Trophoblast cell (in vitro differentiated cells and primary cell): ENCODE measurements around the gene UGT1A1.

Experiments used
- DNase-seq, 2 donors: peaks; one replicate each; pipeline ENCODE4 v3.0.0-alpha.2; 2016
- H2AFZ ChIP-seq: 2 replicates; pipeline ENCODE4 v1.6.1; 2013; ENCODE audit warnings: low read length, moderate library complexity, mild to moderate bottlenecking; ENCODE audit not compliant: insufficient read depth, poor library complexity
- H2AK5ac ChIP-seq: 2 replicates; pipeline ENCODE4 v1.6.1; 2013; ENCODE audit warnings: mild to moderate bottlenecking, low read length
- H2BK120ac ChIP-seq: 2 replicates; pipeline ENCODE4 v1.6.1; 2013; ENCODE audit warnings: low read length, mild to moderate bottlenecking, moderate library complexity; ENCODE audit not compliant: insufficient read depth, poor library complexity
- H2BK12ac ChIP-seq: 2 replicates; pipeline ENCODE4 v1.6.1; 2013; ENCODE audit warnings: mild to moderate bottlenecking, low read length, moderate library complexity
- H2BK5ac ChIP-seq: 2 replicates; pipeline ENCODE4 v1.6.1; 2013; ENCODE audit warnings: low read length, low read depth, moderate library complexity, mild to moderate bottlenecking; ENCODE audit not compliant: poor library complexity
- H3K14ac ChIP-seq: 2 replicates; pipeline ENCODE4 v1.6.1; 2013; ENCODE audit warnings: mild to moderate bottlenecking, low read length
- H3K18ac ChIP-seq: 2 replicates; pipeline ENCODE4 v1.6.1; 2013; ENCODE audit warnings: mild to moderate bottlenecking, low read length
- H3K23ac ChIP-seq: 2 replicates; pipeline ENCODE4 v1.6.1; 2013; ENCODE audit warnings: low read length
- H3K27ac ChIP-seq: 2 replicates; pipeline ENCODE4 v1.5.1; 2013; ENCODE audit warnings: low read depth, mild to moderate bottlenecking, inconsistent platforms, low read length, moderate library complexity
- H3K27me3 ChIP-seq: 2 replicates; pipeline ENCODE4 v1.6.1; 2013; ENCODE audit warnings: inconsistent platforms, mild to moderate bottlenecking, low read length, moderate library complexity; ENCODE audit not compliant: insufficient read depth
- H3K36me3 ChIP-seq, 2 experiments: 1 replicate in 1 of 2; 2 replicates in 1 of 2; pipeline ENCODE4 v1.6.1; 2013; ENCODE audit warnings: low read length in 2 of 2, mild to moderate bottlenecking in 2 of 2, moderate library complexity in 1 of 2; ENCODE audit not compliant: insufficient read depth in 2 of 2, control insufficient read depth in 1 of 2
- H3K4ac ChIP-seq: 2 replicates; pipeline ENCODE4 v1.6.1; 2013; ENCODE audit warnings: low read depth, mild to moderate bottlenecking, low read length, moderate library complexity
- H3K4me1 ChIP-seq, 2 experiments: 1 replicate in 1 of 2; 2 replicates in 1 of 2; pipeline ENCODE4 v1.6.1; 2013; ENCODE audit warnings: low read length in 2 of 2, mild to moderate bottlenecking in 2 of 2, moderate library complexity in 1 of 2; ENCODE audit not compliant: insufficient read depth in 2 of 2, control insufficient read depth in 1 of 2
- H3K4me2 ChIP-seq: 2 replicates; pipeline ENCODE4 v1.6.1; 2013; ENCODE audit warnings: inconsistent platforms, mild to moderate bottlenecking, low read length, moderate library complexity
- H3K4me3 ChIP-seq: 2 replicates; pipeline ENCODE4 v1.5.1; 2013; ENCODE audit warnings: mild to moderate bottlenecking, low read depth, low read length, inconsistent platforms
- H3K79me1 ChIP-seq: one replicate; pipeline ENCODE4 v1.6.1; 2013; ENCODE audit warnings: low read length
- H3K79me2 ChIP-seq: 2 replicates; pipeline ENCODE4 v1.6.1; 2013; ENCODE audit warnings: low read length, mild to moderate bottlenecking; ENCODE audit not compliant: control insufficient read depth, insufficient read depth, poor library complexity
- H3K9ac ChIP-seq: 2 replicates; pipeline ENCODE4 v1.6.1; 2013; ENCODE audit warnings: mild to moderate bottlenecking, low read length
- H3K9me3 ChIP-seq: 2 replicates; pipeline ENCODE4 v1.6.1; 2013; ENCODE audit warnings: low read depth, mild to moderate bottlenecking, control low read depth, inconsistent platforms, low read length; ENCODE audit not compliant: insufficient read depth
- H4K12ac ChIP-seq: 2 replicates; pipeline ENCODE4 v1.6.1; 2013; ENCODE audit warnings: low read depth, mild to moderate bottlenecking, low read length, moderate library complexity
- H4K8ac ChIP-seq: 2 replicates; pipeline ENCODE4 v1.6.1; 2013; ENCODE audit warnings: low read depth, mild to moderate bottlenecking, low read length, moderate library complexity
- H4K91ac ChIP-seq: one replicate; pipeline ENCODE4 v1.6.1; 2013; ENCODE audit warnings: low read depth, mild to moderate bottlenecking, low read length, moderate library complexity
- WGBS: extraction: QIAGEN DNeasy Blood & Tissue Kit; methylation state at CpG from one replicate; pipeline ENCODE4 v1.1.7; 2013; ENCODE audit warnings: missing lambda C conversion rate; ENCODE audit not compliant: insufficient read length, insufficient coverage; ENCODE audit errors: extremely low coverage; 5-methylcytosine and 5-hydroxymethylcytosine counted together

UGT1A1 gene

DNA sequence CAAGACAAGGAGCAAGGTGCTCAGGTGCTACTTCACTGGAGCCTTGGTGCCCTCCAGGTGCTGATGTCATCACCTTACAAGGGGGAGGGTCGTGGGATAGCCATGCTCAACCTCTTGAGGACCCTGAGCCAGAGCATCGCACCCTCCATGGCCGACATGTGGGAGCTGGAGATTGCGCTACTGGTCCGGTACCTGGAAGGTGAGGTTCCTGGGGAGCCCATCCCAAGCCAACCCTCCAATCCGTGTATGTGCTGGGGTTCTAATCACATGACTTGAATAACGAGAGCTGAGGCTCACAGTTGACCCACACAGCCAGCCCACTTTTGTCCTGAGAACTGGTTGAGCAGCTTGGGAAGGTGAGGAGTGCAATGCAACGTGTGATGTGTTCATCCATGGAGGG lies 43.9 kb downstream of the UGT1A1 start:
- Histone ChIP-seq H2BK120ac (no peak overlapping the region), H3K79me1 (no peaks in the 10 kb centered on the region), H2BK5ac (no peak overlapping the region), H3K14ac (no peak overlapping the region), H3K9ac (no peak overlapping the region), H3K4me3 (no peak overlapping the region), H3K18ac (no peak overlapping the region), H2AFZ (no peak overlapping the region), H3K9me3 (peaks cover 13% of the 10 kb centered on the region), H3K4me2 (no peak overlapping the region), H3K4ac (no peak overlapping the region), H3K27me3 (no peaks in the 10 kb centered on the region), H3K79me2 (no peaks in the 10 kb centered on the region), H3K4me1 (no peaks in the 10 kb centered on the region), H2BK12ac (no peak overlapping the region), H2AK5ac (no peak overlapping the region), H3K27ac (no peak overlapping the region), H4K91ac (no peak overlapping the region), H3K36me3 (no peaks in the 10 kb centered on the region), H4K12ac (no peak overlapping the region), H3K23ac (no peak overlapping the region), H4K8ac (no peak overlapping the region)
- DNase-seq = no peak
- WGBS = no CpG with 5 or more reads among the region's 8 CpGs

DNA sequence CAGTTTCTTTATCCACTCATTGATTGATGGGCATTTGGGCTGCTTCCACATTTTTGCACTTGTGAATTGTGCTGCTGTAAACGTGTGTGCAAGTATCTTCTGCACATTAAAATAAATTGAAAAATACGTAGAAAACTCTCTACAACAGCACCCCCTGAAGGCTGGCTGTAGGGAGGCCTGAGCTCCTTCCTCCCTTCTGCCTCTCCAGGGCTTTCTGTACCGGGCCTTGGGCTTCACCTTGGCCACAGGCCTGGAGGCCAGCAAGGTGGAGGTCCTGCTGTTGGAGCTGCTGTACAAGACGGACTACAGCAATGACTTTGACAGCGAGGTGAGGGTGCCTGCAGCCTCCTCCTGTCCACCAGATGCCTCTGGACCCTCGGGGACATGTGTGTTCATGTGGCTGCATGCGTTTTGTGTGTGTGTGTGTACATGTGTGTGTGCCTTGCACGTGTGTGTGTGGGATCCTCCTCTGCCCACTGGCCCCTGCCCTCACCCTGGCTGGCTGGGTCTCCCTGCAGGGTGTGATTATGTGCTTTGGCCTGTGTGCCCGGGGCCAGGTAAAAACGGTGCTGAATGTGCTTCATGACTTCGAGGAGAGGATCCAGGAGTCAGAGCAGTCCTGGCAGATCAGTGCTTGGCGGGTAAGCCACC lies 47.3 kb downstream of the UGT1A1 start:
- Histone ChIP-seq H3K9ac (no peak overlapping the region), H3K14ac (no peak overlapping the region), H2AK5ac (no peak overlapping the region), H3K4ac (no peak overlapping the region), H2BK120ac (no peak overlapping the region), H3K4me3 (peak overlapping the region; percentile 0), H3K27me3 (no peaks in the 10 kb centered on the region), H4K91ac (no peak overlapping the region), H2BK12ac (no peak overlapping the region), H3K23ac (no peak overlapping the region), H2BK5ac (no peak overlapping the region), H3K27ac (no peak overlapping the region), H3K9me3 (peaks cover 14% of the 10 kb centered on the region), H3K4me1 (no peaks in the 10 kb centered on the region), H3K18ac (no peak overlapping the region), H3K36me3 (no peaks in the 10 kb centered on the region), H3K79me2 (no peaks in the 10 kb centered on the region), H2AFZ (no peak overlapping the region), H4K12ac (no peak overlapping the region), H3K79me1 (no peaks in the 10 kb centered on the region), H4K8ac (no peak overlapping the region), H3K4me2 (no peak overlapping the region)
- no CpG with 5 or more reads among the region's 12 CpGs for WGBS
- peak in 1 of 2 donors; percentile 1 for DNase-seq

GRCh38 chr2:233807966-233808935 lies 48.2 kb downstream of the UGT1A1 start:
- Histone ChIP-seq H3K9me3 (peaks cover 14% of the 10 kb centered on the region), H2AFZ (no peak overlapping the region), H3K36me3 (no peaks in the 10 kb centered on the region), H3K4me2 (no peak overlapping the region), H2BK120ac (no peak overlapping the region), H2BK12ac (no peak overlapping the region), H3K79me2 (no peaks in the 10 kb centered on the region), H3K27ac (no peak overlapping the region), H3K79me1 (no peaks in the 10 kb centered on the region), H3K18ac (no peak overlapping the region), H3K23ac (no peak overlapping the region), H3K4ac (no peak overlapping the region), H3K4me1 (no peaks in the 10 kb centered on the region), H3K9ac (no peak overlapping the region), H4K12ac (no peak overlapping the region), H2BK5ac (no peak overlapping the region), H3K14ac (no peak overlapping the region), H3K4me3 (no peak overlapping the region), H4K8ac (no peak overlapping the region), H2AK5ac (no peak overlapping the region), H4K91ac (no peak overlapping the region), H3K27me3 (no peaks in the 10 kb centered on the region)
- WGBS = no CpG with 5 or more reads among the region's 10 CpGs
- no peak for DNase-seq

DNA sequence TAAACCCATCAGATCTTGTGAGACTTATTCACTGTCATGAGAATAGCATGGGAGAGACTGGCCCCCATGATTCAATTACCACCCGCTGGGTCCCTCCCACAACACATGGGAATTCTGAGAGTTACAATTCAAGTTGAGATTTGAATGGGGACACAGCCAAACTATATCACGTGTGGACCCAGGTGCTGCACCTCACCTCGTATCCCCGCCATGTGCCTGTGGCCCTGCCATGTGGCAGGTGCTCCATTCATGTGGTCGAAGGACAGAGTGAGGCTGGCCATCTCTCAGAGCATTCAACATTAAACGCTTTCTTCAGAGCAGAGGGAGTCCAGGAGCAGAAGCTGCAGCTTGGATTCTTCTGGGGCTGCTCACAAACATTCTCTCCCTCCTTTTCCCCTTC lies 50.3 kb downstream of the UGT1A1 start:
- Histone ChIP-seq H2BK5ac (no peak overlapping the region), H2AFZ (no peak overlapping the region), H3K9ac (no peak overlapping the region), H4K91ac (no peak overlapping the region), H3K4me1 (no peaks in the 10 kb centered on the region), H2BK12ac (no peak overlapping the region), H3K9me3 (peaks cover 12% of the 10 kb centered on the region), H3K4me3 (no peak overlapping the region), H3K4me2 (no peak overlapping the region), H3K14ac (no peak overlapping the region), H3K79me2 (no peaks in the 10 kb centered on the region), H2AK5ac (no peak overlapping the region), H3K18ac (no peak overlapping the region), H3K27ac (no peak overlapping the region), H3K79me1 (no peaks in the 10 kb centered on the region), H3K27me3 (no peaks in the 10 kb centered on the region), H3K4ac (no peak overlapping the region), H3K23ac (no peak overlapping the region), H4K8ac (no peak overlapping the region), H3K36me3 (no peaks in the 10 kb centered on the region), H2BK120ac (no peak overlapping the region), H4K12ac (no peak overlapping the region)
- no CpG with 5 or more reads among the region's 6 CpGs for WGBS
- DNase-seq = no peak
